ENCODE results near the gene SATB2. TPM values are rescaled to one million over a fixed set of nuclear protein-coding genes. Genes with fewer than 3 reads are reported as not detected.

SATB2 gene
- total RNA-seq, 1 donor from 2014 or later, result 3.9 TPM

DNA sequence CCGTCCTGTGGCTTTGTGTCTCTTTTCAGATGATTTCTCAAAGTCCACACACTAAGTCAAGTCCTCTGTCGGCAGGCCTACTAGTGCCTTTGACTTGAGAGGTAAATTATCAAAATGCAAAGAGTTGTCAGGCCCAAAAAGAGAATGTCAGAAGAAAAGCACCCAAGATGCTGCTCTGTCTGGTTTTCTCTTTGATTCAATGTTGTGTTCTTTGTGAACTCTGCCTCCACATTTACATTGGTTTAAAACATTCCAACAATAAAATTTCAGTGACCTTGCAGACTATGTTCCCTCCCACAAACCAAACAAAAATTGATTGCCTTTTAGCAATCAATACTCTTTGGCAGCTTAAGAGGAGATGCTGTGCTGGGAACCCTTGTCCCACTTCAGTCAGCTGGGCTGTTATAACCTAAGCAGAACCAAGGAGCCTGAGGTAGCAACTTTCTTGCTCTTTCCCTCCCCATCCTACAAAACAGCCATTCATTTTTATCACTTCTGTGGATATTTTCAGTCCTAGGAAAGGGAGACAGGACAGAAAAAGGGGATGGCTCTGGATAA, 19.6 kb upstream of the SATB2 start:
- no peak for ATAC-seq
- Histone ChIP-seq H3K27me3 (peaks cover 55% of the 10 kb centered on the region), H3K27ac (no peak overlapping the region), H3K36me3 (no peaks in the 10 kb centered on the region), H3K9me3 (no peaks in the 10 kb centered on the region), H3K4me3 (no peak overlapping the region), H3K4me1 (no peaks in the 10 kb centered on the region)
- intact Hi-C loops (cut with DNase I), result no loop called here
- TF ChIP-seq, protein P1, sequence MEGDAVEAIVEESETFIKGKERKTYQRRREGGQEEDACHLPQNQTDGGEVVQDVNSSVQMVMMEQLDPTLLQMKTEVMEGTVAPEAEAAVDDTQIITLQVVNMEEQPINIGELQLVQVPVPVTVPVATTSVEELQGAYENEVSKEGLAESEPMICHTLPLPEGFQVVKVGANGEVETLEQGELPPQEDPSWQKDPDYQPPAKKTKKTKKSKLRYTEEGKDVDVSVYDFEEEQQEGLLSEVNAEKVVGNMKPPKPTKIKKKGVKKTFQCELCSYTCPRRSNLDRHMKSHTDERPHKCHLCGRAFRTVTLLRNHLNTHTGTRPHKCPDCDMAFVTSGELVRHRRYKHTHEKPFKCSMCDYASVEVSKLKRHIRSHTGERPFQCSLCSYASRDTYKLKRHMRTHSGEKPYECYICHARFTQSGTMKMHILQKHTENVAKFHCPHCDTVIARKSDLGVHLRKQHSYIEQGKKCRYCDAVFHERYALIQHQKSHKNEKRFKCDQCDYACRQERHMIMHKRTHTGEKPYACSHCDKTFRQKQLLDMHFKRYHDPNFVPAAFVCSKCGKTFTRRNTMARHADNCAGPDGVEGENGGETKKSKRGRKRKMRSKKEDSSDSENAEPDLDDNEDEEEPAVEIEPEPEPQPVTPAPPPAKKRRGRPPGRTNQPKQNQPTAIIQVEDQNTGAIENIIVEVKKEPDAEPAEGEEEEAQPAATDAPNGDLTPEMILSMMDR (IDR thresholded peaks at IDR 0.05), result no peak
- DNase-seq, result no peak

DNA sequence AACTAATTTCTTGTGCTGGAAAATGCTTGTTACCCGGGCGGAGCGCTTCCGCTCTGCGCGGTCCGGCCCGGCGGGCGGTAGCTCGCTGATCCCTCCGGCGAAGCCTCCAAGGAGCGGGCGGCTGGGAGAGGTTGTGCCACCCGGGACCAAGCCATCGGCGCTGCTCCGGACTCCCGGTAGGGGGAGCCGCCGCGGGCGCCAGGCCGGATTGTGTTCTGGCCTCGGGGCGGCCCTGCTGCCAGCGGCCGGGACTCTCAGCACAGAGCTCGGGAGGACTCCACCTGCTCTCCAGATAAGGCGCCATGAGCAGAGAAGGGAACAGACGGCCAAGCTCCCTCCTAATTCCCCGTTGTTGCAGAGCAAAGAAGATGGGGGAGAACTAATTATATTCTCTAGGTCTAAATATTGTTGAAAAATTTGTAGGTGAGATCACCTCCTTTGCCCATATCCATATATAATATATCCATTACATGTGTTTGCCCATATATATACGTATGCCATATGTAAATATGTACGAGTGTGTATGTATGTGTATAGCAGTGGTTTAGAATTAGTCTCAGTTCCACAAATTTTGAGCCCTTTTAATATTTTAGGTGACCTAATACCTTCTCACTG, 13.8 kb upstream of the SATB2 start:
- no peak overlapping the region for H3K27ac ChIP-seq
- H3K36me3 ChIP-seq, result no peaks in the 10 kb centered on the region
- no peak overlapping the region for H3K4me3 ChIP-seq
- H3K4me1 ChIP-seq, result peaks cover 17% of the 10 kb centered on the region
- H3K27me3 ChIP-seq, result peaks cover 99% of the 10 kb centered on the region
- ATAC-seq, result peak; percentile 93
- DNase-seq, result peak; percentile 85
- intact Hi-C loops (cut with DNase I), result no loop called here
- TF ChIP-seq, protein P1 (IDR thresholded peaks at IDR 0.05), result peak; percentile 66
- H3K9me3 ChIP-seq, result no peaks in the 10 kb centered on the region

DNA sequence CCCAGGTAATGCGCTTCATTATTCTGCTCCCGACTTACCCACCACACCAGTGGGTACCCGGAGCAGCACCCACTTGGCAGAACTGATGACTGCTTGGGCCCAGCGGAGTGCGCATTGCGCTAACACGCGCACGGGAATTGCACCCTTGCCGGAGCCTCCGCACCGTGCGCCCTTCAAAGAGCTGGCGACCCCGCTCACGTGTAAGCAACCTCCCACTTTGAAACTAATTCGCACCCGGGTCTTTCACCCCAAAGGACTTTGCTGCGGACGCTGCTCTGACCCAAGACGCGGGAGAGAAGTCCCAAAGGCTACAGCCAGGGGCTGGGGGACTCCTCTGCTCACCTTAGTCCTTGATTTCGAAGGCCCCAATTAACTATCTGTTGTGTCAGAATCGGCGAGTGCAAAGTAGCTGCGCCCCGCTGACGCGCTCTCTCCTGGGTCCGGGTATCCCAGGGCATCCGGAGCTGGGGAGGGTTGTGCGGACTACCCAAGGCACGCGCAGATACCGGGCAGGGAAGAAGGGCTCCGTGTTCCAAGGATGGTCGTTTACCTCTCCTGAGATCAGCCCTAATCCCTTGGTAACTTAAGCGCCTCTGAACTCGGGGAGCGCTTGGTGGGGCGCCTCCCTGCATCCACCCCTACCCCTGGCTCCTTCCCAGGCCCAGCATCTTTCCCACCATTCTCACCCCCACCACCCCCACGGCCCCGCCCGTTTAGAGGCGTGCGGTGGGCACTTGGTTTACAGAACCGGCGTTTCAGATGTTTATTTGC, 13.1 kb upstream of the SATB2 start:
- TF ChIP-seq, protein P1 (IDR thresholded peaks at IDR 0.05), result no peak
- intact Hi-C loops (cut with DNase I), result no loop called here
- Histone ChIP-seq H3K27ac (no peak overlapping the region), H3K4me1 (peaks cover 17% of the 10 kb centered on the region), H3K36me3 (no peaks in the 10 kb centered on the region), H3K27me3 (peaks cover 99% of the 10 kb centered on the region), H3K4me3 (no peak overlapping the region), H3K9me3 (no peaks in the 10 kb centered on the region)
- DNase-seq, result no peak
- no peak for ATAC-seq

DNA sequence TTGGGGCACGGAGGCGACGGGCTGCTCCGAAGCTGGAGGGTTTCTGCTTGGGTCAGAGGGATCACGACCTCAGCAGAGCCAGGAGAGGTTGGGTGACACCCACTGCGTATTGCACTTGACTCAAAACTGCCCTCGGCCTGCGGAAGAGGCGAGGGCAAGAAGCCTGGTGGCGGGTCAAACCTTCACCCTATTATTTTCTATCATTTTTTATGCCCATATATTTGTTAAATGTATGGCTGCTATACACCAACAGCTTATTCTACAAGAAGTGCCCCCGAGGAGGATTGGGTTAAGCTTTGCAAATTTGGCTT, 12.6 kb upstream of the SATB2 start:
- Histone ChIP-seq H3K27ac (no peak overlapping the region), H3K9me3 (no peaks in the 10 kb centered on the region), H3K4me3 (no peak overlapping the region), H3K36me3 (no peaks in the 10 kb centered on the region), H3K27me3 (peaks cover 100% of the 10 kb centered on the region), H3K4me1 (peaks cover 17% of the 10 kb centered on the region)
- intact Hi-C loops (cut with DNase I), result no loop called here
- TF ChIP-seq, protein P1 (IDR thresholded peaks at IDR 0.05), result no peak
- ATAC-seq (no peak), DNase-seq (no peak)

DNA sequence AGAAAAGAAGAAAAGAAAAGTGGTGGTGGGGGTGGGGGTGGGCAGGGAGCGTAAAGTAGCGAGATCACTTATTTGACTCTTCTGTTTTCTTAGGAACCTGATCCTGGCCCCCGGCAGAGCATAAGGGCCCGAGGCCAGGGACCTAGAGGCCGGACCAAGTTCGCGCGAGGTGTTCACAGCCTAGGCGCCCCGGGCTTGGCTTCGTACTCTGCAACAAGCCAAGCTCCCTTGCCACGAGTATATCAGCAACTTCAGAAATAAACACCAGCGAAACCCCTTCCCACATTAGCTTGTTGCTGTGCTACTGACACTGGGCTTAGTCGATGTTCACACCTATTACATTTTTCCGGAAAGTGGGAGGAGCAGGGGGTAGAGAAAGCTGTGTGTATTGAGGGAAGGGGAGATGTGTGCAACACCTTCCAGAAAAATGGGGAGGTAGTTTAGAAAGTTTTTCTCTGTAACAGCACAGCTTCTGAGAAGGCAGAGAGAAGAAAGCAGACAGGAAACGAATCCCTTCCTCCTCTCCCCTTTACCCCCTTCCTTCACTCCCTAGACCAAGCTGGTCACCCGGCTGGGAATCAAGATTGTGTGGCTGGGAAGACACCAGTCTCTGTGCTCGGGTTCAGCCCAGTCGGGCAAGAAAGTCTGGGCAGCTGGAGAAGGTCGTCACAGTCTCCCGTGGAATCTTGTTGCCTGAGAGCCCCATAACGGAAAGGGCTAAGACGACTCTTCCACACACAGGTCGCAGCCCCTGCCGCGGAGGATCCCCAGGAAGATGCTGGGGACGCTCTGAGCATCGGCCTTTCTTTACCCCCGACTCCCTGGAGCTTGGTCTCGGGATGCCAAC, 12.0 kb upstream of the SATB2 start:
- intact Hi-C loops (cut with DNase I), result no loop called here
- DNase-seq, result no peak
- TF ChIP-seq, protein P1 (IDR thresholded peaks at IDR 0.05), result no peak

More for the DNA sequence above, 12.0 kb upstream of the SATB2 start:
- ATAC-seq, result no peak
- Histone ChIP-seq H3K27me3 (peaks cover 100% of the 10 kb centered on the region), H3K4me3 (no peak overlapping the region), H3K9me3 (no peaks in the 10 kb centered on the region), H3K36me3 (no peaks in the 10 kb centered on the region), H3K27ac (no peak overlapping the region), H3K4me1 (peaks cover 17% of the 10 kb centered on the region)

Measured in upper lobe of right lung (tissue), 1 donor.